ENCODE data around the gene ORAI2. TPM values are rescaled to one million over a fixed set of nuclear protein-coding genes. Genes with fewer than 3 reads are reported as not detected.

The ORAI2 gene
- total and polyA plus RNA-seq, 10 donors = 31.5 to 146 (median 81.0) TPM

DNA sequence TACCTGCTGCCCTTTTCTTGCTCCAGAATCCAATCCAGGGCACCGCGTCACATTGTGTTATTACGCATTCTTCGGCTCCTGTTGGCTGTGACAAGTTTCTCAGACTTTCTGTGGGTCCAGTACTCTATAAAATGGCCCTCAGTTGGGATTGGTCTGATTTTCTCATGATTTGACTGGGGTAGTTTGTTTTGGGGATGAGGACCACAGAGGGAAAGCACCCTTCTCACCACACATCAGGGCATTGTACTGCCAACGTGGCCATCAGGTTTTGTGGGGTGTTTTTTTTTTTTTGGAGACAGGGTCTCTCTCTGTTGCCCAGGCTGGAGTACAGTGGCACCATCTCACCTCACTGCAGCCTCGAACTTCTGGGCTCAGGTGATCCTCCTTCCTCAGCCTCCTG, 17.0 kb upstream of the ORAI2 start:
- Histone ChIP-seq H3K36me3 (peaks cover 0 to 86% (median 10%) of the 10 kb centered on the region in 6 donors), H3K9me3 (no peaks in the 10 kb centered on the region), H3K27me3 (replicated peaks in 1 of 7) (no peaks in the 10 kb centered on the region), H3K4me1 (peaks cover 39 to 98% (median 81%) of the 10 kb centered on the region in 6 donors), H3K27ac (peak overlapping the region; percentile 75 to 99 (median 86)), H3K4me3 (peak overlapping the region in 1 of 8 donors; percentile 52)
- no peak for TF ChIP-seq POLR2A (IDR thresholded peaks at IDR 0.05)
- TF ChIP-seq POLR2AphosphoS5 (IDR thresholded peaks at IDR 0.05) = no peak
- no peak for TF ChIP-seq CTCF (IDR thresholded peaks at IDR 0.05 in 8 of 11, conservative IDR thresholded peaks at IDR 0.05 in 3 of 11)
- intact Hi-C loops (cut with DNase I; ENCODE audit: low total_unique reads) = no loop called here
- DNase-seq = no peak
- WGBS, 5 donors = 81 to 84% (median 82%) methylated on average over 6 of the region's 6 CpGs

- Histone ChIP-seq H3K4me1 (peaks cover 39 to 100% (median 86%) of the 10 kb centered on the region in 6 donors), H3K27ac (peak overlapping the region; percentile 34 to 99 (median 86)), H3K27me3 (replicated peaks in 1 of 7) (no peaks in the 10 kb centered on the region), H3K36me3 (peaks cover 0 to 86% (median 7%) of the 10 kb centered on the region in 6 donors), H3K4me3 (no peak overlapping the region), H3K9me3 (no peaks in the 10 kb centered on the region)
- intact Hi-C loops (cut with DNase I; ENCODE audit: low total_unique reads) = no loop called here
- TF ChIP-seq CTCF (IDR thresholded peaks at IDR 0.05 in 8 of 11, conservative IDR thresholded peaks at IDR 0.05 in 3 of 11) (no peak), POLR2AphosphoS5 (IDR thresholded peaks at IDR 0.05) (peak in 1 of 3 donors; percentile 40), POLR2A (IDR thresholded peaks at IDR 0.05) (no peak)
- WGBS, 5 donors = 45 to 60% (median 48%) methylated on average over 3 of the region's 3 CpGs
- DNase-seq = no peak
These were observed 16.3 kb upstream of the ORAI2 start for GRCh38 chr7:102417105-102417504.

DNA sequence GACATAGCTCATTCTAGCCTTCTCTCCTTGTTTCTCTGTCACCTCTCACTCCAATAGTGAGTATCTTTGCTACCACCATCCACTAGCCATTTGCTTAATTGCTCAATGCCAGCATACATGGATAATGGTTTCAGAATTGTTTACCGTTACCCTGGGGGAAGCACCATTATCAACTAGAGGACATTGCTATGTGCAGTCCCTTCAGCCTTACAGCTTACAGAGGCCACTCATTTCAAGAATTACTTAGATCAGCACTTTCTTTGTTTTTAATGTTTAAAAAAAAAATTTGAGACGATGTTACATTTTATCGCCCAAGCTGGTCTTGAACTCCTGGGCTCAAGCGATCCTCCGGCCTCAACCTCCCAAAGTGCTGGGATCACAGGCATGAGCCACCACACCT, 14.8 kb upstream of the ORAI2 start:
- peak; percentile 51 for DNase-seq
- no peak overlapping the region for H3K4me3 ChIP-seq
- no peaks in the 10 kb centered on the region for H3K27me3 ChIP-seq (replicated peaks in 1 of 7)
- peaks cover 34 to 100% (median 79%) of the 10 kb centered on the region in 6 donors for H3K4me1 ChIP-seq
- 84 to 94% (median 89%) methylated on average over 5 of the region's 5 CpGs for WGBS, 5 donors
- H3K9me3 ChIP-seq = no peaks in the 10 kb centered on the region
- H3K27ac ChIP-seq = peak overlapping the region in 7 of 8 donors; percentile 20 to 99 (median 86)
- intact Hi-C loops (cut with DNase I; ENCODE audit: low total_unique reads) = no loop called here
- peaks cover 0 to 86% (median 4%) of the 10 kb centered on the region in 6 donors for H3K36me3 ChIP-seq
- TF ChIP-seq POLR2AphosphoS5 (IDR thresholded peaks at IDR 0.05) (no peak), POLR2A (IDR thresholded peaks at IDR 0.05) (no peak), CTCF (IDR thresholded peaks at IDR 0.05 in 8 of 11, conservative IDR thresholded peaks at IDR 0.05 in 3 of 11) (no peak)

DNA sequence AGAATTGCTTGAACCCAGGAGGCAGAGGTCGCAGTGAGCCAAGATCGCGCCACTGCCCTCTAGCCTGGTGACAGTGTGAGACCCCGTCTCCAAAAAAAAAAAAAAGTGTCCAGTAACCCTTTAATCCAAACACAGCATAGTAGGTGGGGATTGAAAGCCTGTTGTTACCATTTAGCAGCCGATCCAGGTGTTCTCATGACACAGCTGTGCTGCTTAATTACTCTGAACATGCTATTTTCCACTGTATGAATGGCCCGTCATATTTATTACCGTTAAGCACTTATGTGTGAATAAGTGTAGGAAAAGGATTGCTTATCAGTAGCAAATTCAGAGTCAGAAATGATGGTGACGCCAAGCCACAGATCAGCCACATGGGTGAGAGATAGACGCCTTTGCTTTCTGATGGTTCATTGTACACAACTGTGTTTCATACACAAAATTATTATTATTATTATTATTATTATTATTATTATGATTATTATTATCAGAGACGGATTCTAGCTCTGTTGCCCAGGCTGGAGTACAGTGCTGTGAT, 11.6 kb upstream of the ORAI2 start:
- H3K27ac ChIP-seq = peak overlapping the region; percentile 59 to 99 (median 86)
- TF ChIP-seq POLR2A (IDR thresholded peaks at IDR 0.05) (no peak), CTCF (IDR thresholded peaks at IDR 0.05 in 8 of 11, conservative IDR thresholded peaks at IDR 0.05 in 3 of 11) (no peak), POLR2AphosphoS5 (IDR thresholded peaks at IDR 0.05) (no peak)
- peak overlapping the region in 1 of 8 donors; percentile 51 for H3K4me3 ChIP-seq
- 87 to 92% (median 91%) methylated on average over 10 of the region's 10 CpGs for WGBS, 5 donors
- no peak for DNase-seq
- intact Hi-C loops (cut with DNase I; ENCODE audit: low total_unique reads) = no loop called here
- no peaks in the 10 kb centered on the region for H3K9me3 ChIP-seq
- peaks cover 0 to 81% (median 12%) of the 10 kb centered on the region in 6 donors for H3K36me3 ChIP-seq
- H3K4me1 ChIP-seq = peaks cover 39 to 100% (median 89%) of the 10 kb centered on the region in 6 donors
- H3K27me3 ChIP-seq (replicated peaks in 1 of 7) = no peaks in the 10 kb centered on the region
